Suprapubic skin (tissue), 4 donors: ENCODE results near the gene AKAP12.

Source experiments
- CTCF ChIP-seq, 2 donors: fragments of 200-600 bp in 1 of 2; fragments of 450-650 bp in 1 of 2; sonication (generic) in 1 of 2; IDR thresholded peaks; one replicate each; pipeline ENCODE4 v1.5.1; 2016 to 2019; ENCODE audit warnings: antibody characterized with exemption in 2 of 2, mild to moderate bottlenecking in 1 of 2, moderate library complexity in 1 of 2
- EP300 ChIP-seq: sonication (generic); formaldehyde crosslinking; IDR thresholded peaks from one replicate; pipeline ENCODE4 v1.6.1; 2017; ENCODE audit warnings: antibody characterized with exemption
- POLR2AphosphoS5 ChIP-seq, 3 donors: sonication (generic); formaldehyde crosslinking; IDR thresholded peaks; one replicate each; pipeline ENCODE4 v1.6.1; 2017; ENCODE audit warnings: antibody characterized with exemption in 3 of 3

- TF ChIP-seq CTCF (IDR thresholded peaks at IDR 0.05) (no peak), POLR2AphosphoS5 (IDR thresholded peaks at IDR 0.05) (no peak), EP300 (no peak)
Observed at GRCh38 chr6:151301547-151301946, 61.8 kb downstream of the AKAP12 start.
